ENCODE data around the gene MTF2.

Gene MTF2

DNA sequence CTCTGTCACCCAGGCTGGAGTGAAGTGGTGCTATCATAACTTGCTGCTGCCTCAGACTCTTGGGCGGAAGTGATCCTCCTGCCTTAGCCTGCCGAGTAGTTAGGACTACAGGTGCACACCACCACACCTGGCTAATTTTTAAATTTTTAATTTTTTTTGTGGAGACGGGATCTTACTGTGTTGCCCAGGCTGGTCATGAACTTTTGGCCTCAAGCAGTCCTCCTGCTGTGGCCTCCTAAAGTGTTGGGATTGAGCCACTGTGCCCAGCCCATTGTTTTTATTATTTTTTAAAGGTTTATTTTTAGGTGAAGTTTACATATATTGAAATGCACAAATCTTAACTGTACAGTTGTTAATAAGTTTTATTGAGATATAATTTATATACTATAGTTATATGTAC, 3.2 kb downstream of the MTF2 start:
- DNase-seq (ENCODE audit: low read depth in 2 of 3, low spot score in 1 of 3): no peak

DNA sequence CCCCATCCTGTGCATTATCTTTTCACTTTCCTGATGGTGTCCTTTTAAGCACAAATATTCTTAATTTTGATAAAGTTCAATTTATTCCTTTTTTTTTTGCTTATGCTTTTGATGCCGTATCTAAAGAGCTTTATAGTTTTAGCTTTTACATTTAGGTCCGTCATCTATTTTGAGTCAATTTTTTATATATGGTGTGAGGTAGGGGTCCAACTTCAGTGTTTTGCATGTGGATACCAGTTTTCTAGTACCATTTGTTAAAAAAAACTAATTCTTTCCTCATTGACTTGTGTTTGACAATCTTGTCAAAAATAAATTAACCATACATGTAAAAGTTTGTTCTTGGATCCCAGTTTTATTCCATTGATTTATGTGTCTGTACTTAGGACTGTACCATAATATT, 4.9 kb downstream of the MTF2 start:
- no peak for DNase-seq (ENCODE audit: low read depth in 2 of 3, low spot score in 1 of 3)

DNA sequence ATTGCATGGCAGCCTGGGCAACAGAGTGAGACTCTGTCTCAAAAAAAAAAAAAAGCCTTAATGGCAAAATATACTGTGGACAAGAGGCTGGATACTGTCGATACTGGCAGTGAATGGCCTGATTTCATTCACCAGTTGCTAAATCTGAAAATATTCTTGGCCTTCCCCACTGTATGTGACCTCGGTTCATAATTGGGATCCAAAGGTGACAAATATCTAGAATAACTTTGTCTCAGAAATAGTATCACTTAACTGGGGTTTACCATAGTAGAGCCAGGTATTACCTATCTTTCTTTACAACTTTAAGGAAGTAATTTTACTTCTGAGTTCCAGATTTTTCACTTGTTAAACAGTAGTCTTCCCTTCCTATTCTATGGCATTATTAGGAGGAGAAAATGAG, 8.4 kb downstream of the MTF2 start:
- DNase-seq (ENCODE audit: low read depth in 2 of 3, low spot score in 1 of 3): no peak

DNA sequence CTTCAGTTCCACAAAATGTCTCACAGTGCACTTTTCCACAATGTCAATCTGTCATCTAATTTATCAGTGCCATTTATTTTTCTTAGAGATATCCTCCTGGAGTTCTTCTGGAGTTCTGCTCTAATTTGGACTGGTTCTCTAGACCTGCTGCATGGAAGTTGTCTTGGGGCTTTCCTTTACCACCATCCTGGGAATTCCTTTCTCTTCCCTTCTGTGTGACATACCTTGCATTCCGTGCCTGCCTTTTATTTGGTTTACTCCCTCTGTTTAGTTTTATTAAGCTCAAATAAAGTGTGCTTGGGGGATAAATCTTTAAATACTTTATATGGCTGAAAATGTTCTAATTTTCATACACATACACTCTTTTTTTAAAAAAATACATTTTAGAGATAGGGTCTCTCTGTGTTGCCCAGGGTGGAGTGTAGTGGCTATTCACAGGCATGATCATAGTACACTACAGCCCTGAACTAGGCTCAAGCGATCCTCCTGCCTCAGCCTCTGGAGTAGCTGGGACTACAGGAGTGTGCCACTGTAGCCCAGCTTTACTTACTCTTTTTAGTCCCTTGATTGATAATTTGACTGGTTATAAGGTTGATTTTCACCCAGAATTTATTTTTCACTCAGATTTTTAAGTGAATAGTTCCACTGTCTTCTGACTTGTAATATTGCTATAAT, 14.4 kb downstream of the MTF2 start:
- no peak for DNase-seq (ENCODE audit: low read depth in 2 of 3, low spot score in 1 of 3)

DNA sequence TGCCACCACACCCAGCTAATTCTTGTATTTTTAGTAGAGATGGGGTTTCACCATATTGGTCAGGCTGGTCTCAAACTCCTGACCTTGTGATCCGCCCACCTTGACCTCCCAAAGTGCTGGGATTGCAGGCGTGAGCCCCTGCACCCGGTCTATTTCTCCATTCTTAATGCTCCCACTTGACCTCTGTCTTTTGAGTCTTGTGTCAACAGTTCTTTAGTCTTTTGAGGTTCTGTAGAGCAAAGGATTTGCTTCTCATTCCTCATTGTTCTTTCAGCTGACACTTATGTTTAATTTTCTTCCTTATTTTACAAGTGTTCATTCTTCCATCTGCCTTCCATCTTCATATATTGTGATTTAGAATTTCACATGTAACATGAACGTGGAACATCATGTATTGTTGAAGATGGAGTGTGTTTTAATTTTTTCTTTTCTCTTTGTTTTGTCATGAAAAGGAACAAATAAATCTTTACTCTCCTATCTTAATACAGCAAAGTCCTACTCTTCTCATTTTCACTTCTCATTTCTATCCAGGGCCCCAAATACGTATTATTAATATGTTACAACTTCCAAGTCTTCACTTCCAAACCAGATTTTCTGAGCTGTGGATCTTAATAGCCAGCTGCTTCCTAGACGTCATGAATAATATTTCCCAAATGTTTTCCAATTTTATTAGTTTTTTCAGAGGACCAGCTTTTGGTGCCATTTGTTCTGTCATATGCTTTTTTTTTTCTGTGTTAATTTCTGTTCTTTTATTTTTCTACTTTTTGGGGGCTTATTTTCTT, 16.9 kb downstream of the MTF2 start:
- DNase-seq (ENCODE audit: low read depth in 2 of 3, low spot score in 1 of 3): no peak

DNA sequence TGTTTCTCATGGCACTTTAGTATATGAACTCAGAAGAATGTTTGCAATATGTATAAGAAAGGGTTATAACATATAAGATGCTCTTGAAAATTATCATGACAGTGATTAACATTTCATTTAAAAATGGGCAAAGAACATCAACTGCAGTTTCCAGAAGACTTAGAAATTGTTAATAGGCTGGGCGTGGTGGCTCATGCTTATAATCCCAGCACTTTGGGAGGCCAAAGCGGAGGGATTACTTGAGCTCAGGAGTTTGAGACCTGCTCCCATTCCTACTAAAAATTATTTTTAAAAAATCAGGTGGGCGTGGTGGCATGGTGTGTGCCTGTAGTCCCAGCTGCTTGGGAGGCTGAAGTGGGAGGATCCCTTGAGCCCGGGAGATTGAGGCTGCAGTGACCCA, 23.1 kb downstream of the MTF2 start:
- DNase-seq (ENCODE audit: low read depth in 2 of 3, low spot score in 1 of 3): no peak

DNA sequence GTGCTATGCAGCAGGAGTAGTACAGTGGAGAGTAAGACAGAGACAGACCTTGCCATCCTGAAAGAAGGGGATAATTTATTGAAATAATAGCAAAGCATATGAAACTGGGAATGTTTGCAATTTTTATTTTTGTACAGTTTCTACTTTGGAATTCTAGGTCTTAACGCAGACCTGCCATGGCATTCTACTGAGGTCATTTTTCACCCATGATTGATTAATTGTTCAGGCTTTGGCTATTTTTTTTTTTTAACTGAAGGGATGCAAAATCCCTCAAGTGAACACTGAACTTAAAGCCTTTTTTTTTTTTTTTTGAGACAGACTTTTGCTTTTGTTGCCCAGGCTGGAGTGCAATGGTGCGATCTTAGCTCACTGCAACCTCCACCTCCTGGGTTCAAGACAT, 27.1 kb downstream of the MTF2 start:
- no peak for DNase-seq (ENCODE audit: low read depth in 2 of 3, low spot score in 1 of 3)

DNA sequence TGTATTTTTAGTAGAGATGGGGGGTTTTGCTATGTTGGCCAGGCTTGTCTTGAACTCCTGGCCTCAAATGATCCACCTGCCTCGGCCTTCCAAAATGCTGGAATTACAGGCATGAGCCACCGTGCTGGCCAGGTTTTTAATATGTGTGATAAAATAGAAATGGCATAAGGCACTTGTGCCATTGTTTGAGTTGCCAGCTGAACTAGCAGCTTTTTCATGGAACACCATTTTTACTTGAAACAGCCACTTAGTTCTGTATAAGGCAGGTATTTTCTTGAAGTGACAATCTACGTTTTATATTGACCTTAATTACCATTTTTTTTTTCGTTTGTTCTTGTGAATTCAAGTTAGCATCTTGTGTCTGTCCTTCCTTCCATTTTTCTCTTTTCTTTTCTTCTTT, 28.3 kb downstream of the MTF2 start:
- DNase-seq (ENCODE audit: low read depth in 2 of 3, low spot score in 1 of 3): no peak

DNA sequence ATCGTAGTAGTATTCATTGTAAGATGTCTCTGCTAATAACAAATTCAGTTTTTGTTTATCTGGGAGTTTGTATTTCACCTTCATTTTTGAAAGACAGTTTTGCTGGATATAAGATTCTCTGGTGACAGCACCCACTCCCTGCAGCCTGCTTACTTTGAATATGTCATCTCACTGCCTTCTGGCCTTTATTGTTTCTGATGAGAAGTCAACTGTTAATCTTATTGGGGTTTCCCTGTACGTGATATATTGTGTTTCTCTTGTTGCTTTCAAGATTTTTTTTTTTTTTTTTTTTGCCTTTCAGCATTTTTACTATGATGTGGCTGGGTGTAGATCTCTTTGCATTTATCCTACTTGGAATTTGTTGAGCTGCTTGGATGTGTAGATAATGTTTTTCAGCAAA, 29.3 kb downstream of the MTF2 start:
- DNase-seq (ENCODE audit: low read depth in 2 of 3, low spot score in 1 of 3): no peak

DNA sequence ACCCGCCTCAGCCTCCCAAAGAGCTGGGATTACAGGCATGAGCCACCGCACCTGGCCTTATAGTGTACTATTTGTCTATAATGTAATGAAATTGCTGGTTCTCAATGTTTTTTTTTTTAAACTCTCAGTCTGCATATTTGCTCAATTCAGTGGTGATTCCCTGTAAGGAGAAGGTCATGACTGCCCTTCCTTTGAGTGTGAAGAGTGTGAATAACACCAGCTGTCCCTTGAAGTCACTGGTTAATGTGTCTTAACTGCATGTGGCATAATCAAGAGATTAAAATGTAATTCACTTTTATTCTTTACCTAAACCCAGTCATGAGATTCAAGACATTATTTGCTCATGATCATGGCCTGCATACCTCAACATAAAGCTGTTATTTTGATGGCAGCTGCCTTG, 30.5 kb downstream of the MTF2 start:
- DNase-seq (ENCODE audit: low read depth in 2 of 3, low spot score in 1 of 3): no peak

DNA sequence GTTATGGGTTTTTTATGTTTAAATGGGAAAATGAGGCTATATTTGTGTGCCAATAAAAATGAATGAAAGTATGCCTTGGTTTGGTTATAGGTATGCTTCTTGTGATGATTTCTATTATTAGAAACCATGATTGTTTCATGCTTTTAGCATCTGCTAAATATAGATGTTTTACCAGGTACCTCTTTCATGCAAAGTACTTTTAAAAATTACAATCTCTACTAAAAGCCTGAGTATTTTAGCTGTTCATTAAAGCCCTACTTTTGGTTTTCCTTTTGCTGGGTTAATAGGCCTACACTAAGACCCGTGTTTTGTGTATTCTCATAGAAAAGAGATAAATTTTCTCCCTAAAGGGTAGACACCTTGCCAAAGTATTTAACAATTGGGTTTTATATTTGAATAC, 32.0 kb downstream of the MTF2 start:
- no peak for DNase-seq (ENCODE audit: low read depth in 2 of 3, low spot score in 1 of 3)

DNA sequence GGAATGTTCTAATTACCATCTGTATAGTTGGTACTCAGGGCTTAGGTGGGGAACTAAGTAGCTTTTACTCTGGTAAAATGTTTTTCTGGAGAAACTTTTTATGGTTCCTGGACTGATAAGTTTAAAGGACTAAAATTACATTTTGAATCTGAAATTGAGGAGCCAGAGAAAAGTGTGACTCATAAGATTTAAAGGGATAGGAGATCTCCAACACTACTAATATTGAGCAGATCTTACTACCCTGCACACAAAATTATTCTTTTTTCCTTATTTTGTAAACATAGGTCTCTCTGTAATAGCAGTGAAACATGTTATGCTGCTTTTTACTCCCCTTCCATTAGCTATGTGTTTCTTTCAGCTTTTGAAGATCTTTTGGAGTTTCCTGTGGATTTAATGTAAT, 32.5 kb downstream of the MTF2 start:
- DNase-seq (ENCODE audit: low read depth in 2 of 3, low spot score in 1 of 3): no peak

DNA sequence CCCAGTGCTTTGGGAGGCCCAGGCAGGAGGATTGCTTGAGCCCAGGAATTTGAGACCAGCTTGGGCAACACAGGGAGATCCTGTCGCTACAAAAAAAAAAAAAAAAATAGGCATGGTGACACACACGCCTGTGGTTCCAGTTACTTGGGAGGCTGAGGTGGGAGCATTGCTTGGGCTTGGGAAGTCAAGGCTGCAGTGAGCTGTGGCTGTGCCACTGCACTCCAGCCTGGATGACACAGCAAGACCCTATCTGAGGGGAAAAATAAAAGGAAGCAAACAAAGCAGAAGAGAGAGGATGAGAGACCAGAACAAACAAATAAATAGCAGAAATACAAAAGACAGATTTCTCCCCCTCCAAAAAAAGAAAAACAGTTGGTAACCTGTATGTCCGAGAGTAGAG, 34.0 kb downstream of the MTF2 start:
- DNase-seq (ENCODE audit: low read depth in 2 of 3, low spot score in 1 of 3): no peak

DNA sequence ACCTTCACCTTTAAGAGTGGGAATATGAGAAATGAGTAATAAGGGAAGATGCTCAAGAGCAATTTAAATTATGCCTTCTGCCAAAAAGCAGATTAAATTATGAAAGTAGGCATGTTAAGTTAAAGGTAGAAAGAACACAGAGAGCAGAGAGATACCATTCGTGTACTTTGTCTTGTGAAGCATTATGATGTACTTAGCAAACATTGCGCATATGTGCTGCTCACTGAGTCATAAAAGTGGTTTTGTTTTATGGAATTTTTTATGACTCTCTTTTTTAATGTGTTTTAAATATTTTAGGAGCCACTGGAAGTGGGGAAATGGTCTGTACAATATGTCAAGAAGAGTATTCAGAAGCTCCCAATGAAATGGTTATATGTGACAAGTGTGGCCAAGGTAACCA, 35.3 kb downstream of the MTF2 start:
- no peak for DNase-seq (ENCODE audit: low read depth in 2 of 3, low spot score in 1 of 3)

DNA sequence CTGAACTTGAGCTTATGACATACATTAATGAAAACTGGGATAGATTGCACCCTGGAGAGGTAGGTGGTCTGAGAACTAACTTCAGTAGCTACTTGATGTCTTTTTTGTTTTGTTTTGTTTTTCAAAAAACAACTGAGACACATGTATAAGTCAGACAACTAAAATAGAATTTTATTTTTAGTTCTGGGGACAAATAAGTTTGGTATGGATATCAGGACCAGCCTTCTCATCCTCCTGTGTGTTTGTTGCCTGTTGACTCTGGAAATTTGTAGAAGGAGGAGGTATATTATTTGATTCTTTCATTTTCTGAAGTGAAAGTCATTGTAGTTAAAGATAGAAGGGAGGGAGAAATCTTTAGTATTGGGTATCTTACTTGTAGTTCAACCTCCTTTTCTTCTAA, 41.5 kb downstream of the MTF2 start:
- no peak for DNase-seq (ENCODE audit: low read depth in 2 of 3, low spot score in 1 of 3)

DNA sequence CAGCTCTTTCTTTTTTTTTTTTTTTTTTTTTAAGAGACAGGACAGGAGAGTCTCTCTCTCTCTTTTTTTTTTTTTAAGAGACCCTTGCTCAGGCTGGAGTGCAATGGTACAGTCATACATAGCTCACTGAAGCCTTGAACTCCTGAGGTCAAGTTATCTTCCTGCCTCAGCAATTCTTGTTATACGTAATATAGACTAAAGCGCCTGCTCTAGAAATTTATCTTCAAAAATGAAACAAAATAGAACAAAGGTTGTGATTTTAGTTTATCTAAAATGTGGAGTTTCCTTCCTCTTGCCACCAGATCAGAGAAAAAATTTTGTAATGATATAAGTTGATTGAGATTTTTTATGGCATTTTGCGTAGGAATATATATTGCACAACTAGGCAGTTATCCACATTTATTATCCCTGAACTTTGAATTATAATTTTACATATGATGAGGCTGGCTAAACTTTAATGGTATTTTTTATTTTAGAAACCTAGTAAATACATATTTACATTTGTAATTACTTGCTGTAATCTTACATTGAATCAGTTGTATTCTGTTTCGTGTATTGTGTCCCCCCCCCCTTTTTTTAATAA, 44.2 kb downstream of the MTF2 start:
- no peak for DNase-seq (ENCODE audit: low read depth in 2 of 3, low spot score in 1 of 3)

DNA sequence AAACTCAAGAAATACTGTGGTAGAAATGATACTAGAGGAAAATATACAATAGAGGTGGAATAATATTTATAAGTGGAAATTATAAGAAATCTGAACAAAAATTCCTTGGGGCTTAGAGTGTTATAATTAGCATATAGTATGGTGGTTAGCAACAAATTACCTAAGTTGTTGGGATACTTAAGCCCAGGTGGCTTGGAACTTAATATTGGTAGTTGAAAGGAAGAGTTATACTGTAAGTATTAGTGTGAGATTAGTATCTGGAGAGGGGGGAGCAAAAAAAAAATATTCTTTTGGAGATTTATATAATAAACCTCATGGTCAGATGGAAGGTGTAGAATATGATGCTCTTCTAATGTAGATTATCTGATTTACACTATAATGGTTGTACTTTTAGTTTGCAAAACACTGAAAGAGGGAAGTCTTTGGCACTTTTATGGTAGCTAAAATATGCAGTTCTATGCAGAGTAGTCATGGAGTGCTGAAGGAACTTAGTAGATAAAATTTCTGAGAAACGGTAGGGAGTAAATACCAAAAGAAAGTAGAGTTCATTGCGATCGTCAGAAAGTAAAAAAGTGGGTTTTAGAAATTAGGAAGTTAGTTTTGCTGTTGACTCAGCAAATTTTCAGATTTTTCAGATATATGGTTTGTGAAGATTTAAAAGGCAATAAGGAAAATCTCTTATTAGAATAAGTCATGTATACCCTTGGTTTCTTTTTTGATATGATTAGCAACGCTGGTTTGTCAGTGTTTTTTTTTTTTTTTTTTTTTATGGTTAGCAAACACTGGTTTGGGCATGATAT, 45.7 kb downstream of the MTF2 start:
- no peak for DNase-seq (ENCODE audit: low read depth in 2 of 3, low spot score in 1 of 3)

DNA sequence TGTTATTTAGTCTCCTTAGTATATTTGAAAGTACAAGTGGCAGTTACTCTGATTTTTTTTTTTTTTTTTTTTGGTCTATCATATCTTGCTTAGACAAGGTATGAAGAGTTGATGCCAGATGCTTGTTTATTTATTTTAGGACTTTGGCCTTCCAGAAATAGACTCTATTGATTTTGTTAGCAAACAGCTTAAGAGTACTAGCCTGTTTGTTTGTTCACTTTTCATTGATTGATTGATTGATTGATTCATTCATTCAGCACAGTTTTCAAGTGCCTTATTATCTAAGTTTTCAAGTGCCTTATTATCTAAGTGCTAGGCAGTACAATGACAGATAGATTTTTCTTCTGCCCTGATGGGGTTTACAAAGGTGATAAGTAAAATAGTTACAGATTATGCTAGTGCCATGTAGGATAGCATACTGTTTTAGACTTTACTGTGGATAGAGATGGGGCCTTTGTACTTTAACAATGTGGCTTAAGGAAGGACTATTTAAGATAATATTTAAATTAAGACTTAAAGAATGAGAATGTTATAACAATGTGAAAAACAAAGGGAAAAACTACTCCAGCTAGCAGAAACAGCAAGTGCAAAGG, 50.5 kb downstream of the MTF2 start:
- no peak for DNase-seq (ENCODE audit: low read depth in 2 of 3, low spot score in 1 of 3)

DNA sequence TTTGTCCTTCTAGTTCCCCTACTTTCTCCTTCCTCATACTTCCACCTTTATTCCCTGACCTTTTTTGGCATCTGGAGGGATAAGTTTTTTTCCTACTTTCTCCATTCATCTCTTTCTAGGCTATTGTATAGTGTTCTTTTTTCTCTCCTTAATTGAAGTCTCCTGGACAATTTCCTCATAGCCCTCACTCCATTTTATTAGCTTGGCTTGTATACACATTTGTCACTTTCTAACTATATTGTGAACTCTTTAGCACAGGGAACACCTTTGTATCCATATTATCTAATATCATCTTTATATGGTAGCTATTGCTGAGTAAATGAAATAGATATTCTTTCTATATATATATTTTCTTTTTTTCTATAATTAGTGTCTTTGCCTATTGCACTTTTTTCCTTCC, 53.6 kb downstream of the MTF2 start:
- no peak for DNase-seq (ENCODE audit: low read depth in 2 of 3, low spot score in 1 of 3)

DNA sequence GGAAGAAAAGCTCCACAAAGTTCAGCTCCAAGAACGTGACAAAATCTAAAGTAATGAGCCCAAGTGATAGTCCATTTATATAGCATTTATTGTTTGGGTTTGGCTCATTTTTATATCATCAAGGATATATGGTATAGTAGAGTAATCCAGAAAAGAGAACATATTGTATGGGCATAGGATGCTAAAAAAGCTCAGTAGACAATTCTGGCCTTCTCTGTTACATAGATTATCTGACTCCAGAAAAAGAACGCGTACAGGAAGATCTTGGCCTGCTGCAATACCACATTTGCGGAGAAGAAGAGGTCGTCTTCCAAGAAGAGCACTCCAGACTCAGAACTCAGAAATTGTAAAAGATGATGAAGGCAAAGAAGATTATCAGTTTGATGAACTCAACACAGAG, 57.4 kb downstream of the MTF2 start:
- DNase-seq (ENCODE audit: low read depth in 2 of 3, low spot score in 1 of 3): no peak

DNA sequence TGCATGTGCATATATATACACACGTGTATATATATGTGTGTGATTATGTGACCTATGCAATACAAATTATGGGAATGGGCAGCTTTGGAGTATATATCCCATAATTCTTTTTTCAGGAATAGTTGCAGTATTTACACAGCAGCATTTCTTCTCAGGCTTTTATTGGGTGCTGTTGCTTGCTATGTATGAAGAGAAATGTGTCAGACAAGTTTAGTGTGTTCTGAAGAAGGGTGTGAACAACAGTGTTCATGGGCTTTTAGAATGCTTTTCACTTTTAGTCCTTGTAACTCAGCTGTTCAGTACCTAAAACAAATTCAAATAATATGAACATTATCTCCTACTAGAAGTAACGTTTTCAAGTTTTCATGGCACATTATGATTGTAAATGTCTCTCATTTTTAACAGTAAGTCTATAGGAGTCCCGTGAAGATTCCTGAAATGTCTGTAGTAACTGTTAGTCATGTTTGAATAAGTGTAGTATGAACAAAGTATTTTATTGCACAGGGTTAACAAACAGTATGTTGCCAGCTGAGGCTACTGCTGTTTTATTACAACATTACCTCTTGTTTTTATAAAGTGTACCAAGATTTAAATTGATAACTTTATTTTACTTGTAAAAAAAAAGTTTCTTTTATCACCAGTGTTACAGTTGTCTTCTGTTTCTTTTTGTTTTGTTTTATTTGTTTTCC, 58.7 kb downstream of the MTF2 start:
- DNase-seq (ENCODE audit: low read depth in 2 of 3, low spot score in 1 of 3): no peak

Data from stimulated activated CD4-positive, alpha-beta T cell treated with anti-CD3 and anti-CD28 coated beads, Interleukin-12 subunit alpha, Interleukin-12 subunit beta, amount 100 ng/mL, for 48 hours (primary cell).